ENCODE data around the gene CRYBB1. TPM values are rescaled to one million over a fixed set of nuclear protein-coding genes. Genes with fewer than 3 reads are reported as not detected.
A peak's percentile ranks its signal among the peaks of the same experiment; 100 is the strongest.

Gene CRYBB1
- total and polyA plus RNA-seq, 2 experiments from 2014 or later = not detected

DNA sequence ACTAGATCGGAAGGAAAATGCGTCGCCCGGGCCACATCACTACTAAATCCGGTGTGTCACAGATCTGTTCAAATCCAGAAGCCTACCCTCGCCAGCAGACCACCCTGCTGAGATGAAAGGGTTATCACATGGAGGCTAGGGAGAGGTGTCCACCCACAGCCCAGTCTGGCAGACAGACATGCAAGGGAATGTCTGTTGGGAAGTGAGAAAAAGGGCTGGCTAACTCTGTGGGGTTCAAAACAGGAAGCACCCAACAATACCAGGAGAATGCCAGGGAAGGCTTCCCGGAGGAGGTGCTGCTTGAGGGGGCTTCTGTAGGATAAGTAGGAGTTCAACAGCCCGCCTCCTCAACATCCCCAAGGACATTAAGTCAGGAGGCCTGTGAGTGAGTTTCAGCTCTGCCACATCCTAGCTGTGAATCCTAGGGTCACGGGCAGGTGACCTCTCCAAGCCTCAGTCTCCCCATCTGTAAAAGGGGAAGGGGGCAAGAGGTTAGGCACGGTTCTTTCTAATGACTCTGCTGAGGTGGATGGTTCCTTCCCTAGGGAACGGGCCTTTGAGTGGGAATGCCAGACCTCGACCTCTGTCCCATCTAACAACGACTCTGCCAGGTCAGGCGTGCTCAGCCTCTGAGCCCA lies 29.0 kb downstream of the CRYBB1 start:
- Histone ChIP-seq H2AFZ (peak overlapping the region; percentile 96), H3K9me3 (ENCODE audit: low read depth) (no peaks in the 10 kb centered on the region), H3K36me3 (replicated peaks; ENCODE audit: insufficient read depth, low read depth) (no peaks in the 10 kb centered on the region), H3K27me3 (no peaks in the 10 kb centered on the region), H3K9me2 (replicated peaks; ENCODE audit: insufficient read depth) (no peaks in the 10 kb centered on the region), H4K20me1 (ENCODE audit: insufficient read depth, poor library complexity, severe bottlenecking) (no peaks in the 10 kb centered on the region), H3K4me1 (ENCODE audit: insufficient read depth) (peaks cover 5% of the 10 kb centered on the region), H3K4me2 (peak overlapping the region; percentile 99), H3K4me3 (peak overlapping the region; percentile 98), H3K27ac (peak overlapping the region; percentile 78), H3K79me2 (peaks cover 25% of the 10 kb centered on the region)
- no peak for DNase-seq (ENCODE audit: low spot score)
- 60% methylated on average over 14 of the region's 14 CpGs for WGBS (ENCODE audit: low lambda C conversion rate, missing lambda C conversion rate)
- no peak for TF ChIP-seq EZH2phosphoT487 (IDR thresholded peaks at IDR 0.05; ENCODE audit: low read depth, severe bottlenecking, unreplicated experiment)
- no peak for TF ChIP-seq CTCF (IDR thresholded peaks at IDR 0.05; ENCODE audit: poor library complexity)
- no peak for TF ChIP-seq EZH2 (IDR thresholded peaks at IDR 0.05; ENCODE audit: borderline replicate concordance)

DNA sequence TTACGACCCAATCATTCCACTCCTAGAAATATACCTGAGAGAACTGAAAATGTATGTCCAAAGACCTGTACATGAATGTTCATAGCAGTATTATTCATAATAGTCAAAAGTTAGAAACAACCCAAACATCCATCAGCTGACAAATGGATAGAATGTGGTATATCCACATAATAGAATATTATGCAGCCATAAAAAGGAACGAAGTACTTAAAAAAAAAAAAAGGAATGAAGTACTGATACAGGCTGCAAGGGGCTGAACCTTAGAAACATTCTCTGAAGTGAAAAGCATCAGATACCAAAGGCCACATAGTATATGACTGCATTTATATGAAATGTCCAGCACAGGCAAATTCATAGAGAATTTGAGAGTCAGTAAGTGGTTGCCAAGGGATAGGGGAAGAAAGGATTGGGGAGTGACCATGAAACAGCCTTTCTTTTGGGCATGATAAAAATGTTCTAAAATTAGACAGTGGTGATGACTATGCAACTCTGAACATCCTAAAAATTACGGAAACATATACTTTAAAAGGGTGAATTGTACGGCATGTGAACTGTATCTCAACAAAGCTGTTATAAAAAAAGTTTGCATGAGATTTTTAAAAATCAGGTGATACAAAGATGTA lies 29.7 kb downstream of the CRYBB1 start:
- Histone ChIP-seq H3K27me3 (no peaks in the 10 kb centered on the region), H3K9me3 (ENCODE audit: low read depth) (no peaks in the 10 kb centered on the region), H3K79me2 (peaks cover 25% of the 10 kb centered on the region), H3K27ac (no peak overlapping the region), H3K4me1 (ENCODE audit: insufficient read depth) (peaks cover 5% of the 10 kb centered on the region), H3K36me3 (replicated peaks; ENCODE audit: insufficient read depth, low read depth) (no peaks in the 10 kb centered on the region), H3K9me2 (replicated peaks; ENCODE audit: insufficient read depth) (no peaks in the 10 kb centered on the region), H3K4me3 (no peak overlapping the region), H2AFZ (no peak overlapping the region), H4K20me1 (ENCODE audit: insufficient read depth, poor library complexity, severe bottlenecking) (no peaks in the 10 kb centered on the region), H3K4me2 (no peak overlapping the region)
- no peak for DNase-seq (ENCODE audit: low spot score)
- no peak for TF ChIP-seq CTCF (IDR thresholded peaks at IDR 0.05; ENCODE audit: poor library complexity)
- no peak for TF ChIP-seq EZH2 (IDR thresholded peaks at IDR 0.05; ENCODE audit: borderline replicate concordance)
- no peak for TF ChIP-seq EZH2phosphoT487 (IDR thresholded peaks at IDR 0.05; ENCODE audit: low read depth, severe bottlenecking, unreplicated experiment)
- WGBS (ENCODE audit: low lambda C conversion rate, missing lambda C conversion rate) = 97% methylated on average over 4 of the region's 4 CpGs

- no peaks in the 10 kb centered on the region for H3K27me3 ChIP-seq
- WGBS (ENCODE audit: low lambda C conversion rate, missing lambda C conversion rate) = 85% methylated on average over 11 of the region's 11 CpGs
- no peak for DNase-seq (ENCODE audit: low spot score)
- peaks cover 5% of the 10 kb centered on the region for H3K4me1 ChIP-seq (ENCODE audit: insufficient read depth)
- H3K4me3 ChIP-seq = no peak overlapping the region
- no peak overlapping the region for H2AFZ ChIP-seq
- no peak overlapping the region for H3K27ac ChIP-seq
- H3K79me2 ChIP-seq = peaks cover 29% of the 10 kb centered on the region
- no peaks in the 10 kb centered on the region for H4K20me1 ChIP-seq (ENCODE audit: insufficient read depth, poor library complexity, severe bottlenecking)
- TF ChIP-seq CTCF (IDR thresholded peaks at IDR 0.05; ENCODE audit: poor library complexity) = no peak
- TF ChIP-seq EZH2 (IDR thresholded peaks at IDR 0.05; ENCODE audit: borderline replicate concordance) = no peak
- no peak for TF ChIP-seq EZH2phosphoT487 (IDR thresholded peaks at IDR 0.05; ENCODE audit: low read depth, severe bottlenecking, unreplicated experiment)
- H3K9me2 ChIP-seq (replicated peaks; ENCODE audit: insufficient read depth) = no peaks in the 10 kb centered on the region
- H3K4me2 ChIP-seq = no peak overlapping the region
- no peaks in the 10 kb centered on the region for H3K36me3 ChIP-seq (replicated peaks; ENCODE audit: insufficient read depth, low read depth)
- H3K9me3 ChIP-seq (ENCODE audit: low read depth) = no peaks in the 10 kb centered on the region
These were observed 31.1 kb downstream of the CRYBB1 start for GRCh38 chr22:26586556-26587325.

Measured in hepatocyte (in vitro differentiated cells).